LNCAP (cell line): Measurements from ENCODE around the gene IRF7.

Experiments
- CTCF ChIP-seq: fragments of 450-650 bp; IDR thresholded peaks from 2 replicates; pipeline ENCODE4 v1.5.1; 2017; ENCODE audit warnings: mild to moderate bottlenecking

Gene IRF7

GRCh38 chr11:593347-593746 lies 22.4 kb downstream of the IRF7 start:
- TF ChIP-seq CTCF = no peak

GRCh38 chr11:592918-593317 lies 22.8 kb downstream of the IRF7 start:
- TF ChIP-seq CTCF = no peak

- TF ChIP-seq CTCF = no peak
Measured at GRCh38 chr11:592501-592900, 23.2 kb downstream of the IRF7 start.

GRCh38 chr11:590997-591396 lies 24.8 kb downstream of the IRF7 start:
- no peak for TF ChIP-seq CTCF

- no peak for TF ChIP-seq CTCF
Measured at GRCh38 chr11:589798-590197, 26.0 kb downstream of the IRF7 start.

- TF ChIP-seq CTCF = no peak
Measured at GRCh38 chr11:587978-588380, 27.8 kb downstream of the IRF7 start.

- no peak for TF ChIP-seq CTCF
Measured at GRCh38 chr11:587546-587945, 28.2 kb downstream of the IRF7 start.
